Activated CD4-positive, alpha-beta T cell treated with anti-CD3 and anti-CD28 coated beads for 36 hours (primary cell): ENCODE measurements around the gene TDRD7. TPM values are rescaled to one million over a fixed set of nuclear protein-coding genes. Genes with fewer than 3 reads are reported as not detected.

Source experiments
- ATAC-seq: fragments of 200-7000 bp; cut with Tn5 transposase; one replicate; pipeline ENCODE4 v1.10.0; 2021; ENCODE audit warnings: mild to moderate bottlenecking, moderate library complexity
- CTCF ChIA-PET: fragments of 350-600 bp; sonication (Branson Sonifier 250); formaldehyde crosslinking; loops from one replicate; lab custom pipeline; 2021; ENCODE audit warnings: antibody characterized with exemption; lab: Charles Lee
- POLR2A ChIA-PET: fragments of 350-600 bp; sonication (Branson Sonifier 250); formaldehyde crosslinking; loops from one replicate; lab custom pipeline; 2021; ENCODE audit warnings: antibody characterized with exemption, inconsistent platforms; lab: Charles Lee
- DNase-seq: peaks from one replicate; pipeline ENCODE4 v3.0.0-alpha.2; 2020
- H3K27ac Mint-ChIP-seq: one replicate; pipeline ENCODE4 v1.8.0; 2021; ENCODE audit warnings: mixed read lengths
- H3K27me3 Mint-ChIP-seq: one replicate; pipeline ENCODE4 v1.8.0; 2021; ENCODE audit warnings: mixed read lengths
- H3K36me3 Mint-ChIP-seq: one replicate; pipeline ENCODE4 v1.8.0; 2021; ENCODE audit warnings: low read depth, mixed read lengths
- H3K4me1 Mint-ChIP-seq: one replicate; pipeline ENCODE4 v1.8.0; 2021; ENCODE audit warnings: mixed read lengths
- H3K4me3 Mint-ChIP-seq: one replicate; pipeline ENCODE4 v1.8.0; 2021; ENCODE audit warnings: mild to moderate bottlenecking, moderate library complexity, mixed read lengths
- H3K9me3 Mint-ChIP-seq: one replicate; pipeline ENCODE4 v1.8.0; 2021; ENCODE audit warnings: low read depth, mixed read lengths
- intact Hi-C, 2 experiments: fragments of 100-400 bp; cut with DNase I in 1 of 2; cut with micrococcal nuclease in 1 of 2; formaldehyde crosslinking; loops; one replicate each; pipeline versions ENCODE4 v1.14.2 to v1.15.1; 2022 to 2024; cut with DNase I, micrococcal nuclease
- total RNA-seq, 2 experiments: library from RNA; stranded (reverse); gene quantifications; one replicate each; pipeline ENCODE4 v1.2.3, GENCODE V29; 2021

Gene TDRD7
- total RNA-seq, 2 experiments from 2014 or later, result 9.3 TPM

DNA sequence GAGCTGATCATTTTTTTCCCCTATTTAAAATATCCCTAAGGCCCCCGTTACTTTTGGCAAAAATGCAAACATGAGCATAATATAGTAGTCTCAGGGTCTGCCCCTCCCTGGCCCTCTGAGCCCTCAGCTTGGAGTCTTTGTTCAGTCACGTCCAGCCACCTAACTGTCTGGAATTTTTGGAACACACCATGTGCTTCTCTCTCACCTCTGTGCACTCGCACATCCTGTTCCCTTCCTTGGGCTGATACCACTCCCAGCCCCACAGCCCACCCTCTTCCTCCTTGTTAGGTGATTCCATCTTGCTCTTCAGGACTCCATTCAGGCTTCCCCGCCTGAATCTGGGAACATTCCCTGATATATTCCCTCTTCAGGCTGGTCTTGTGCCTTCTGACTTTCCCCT is 16.0 kb downstream of the TDRD7 start:
- no peak for ATAC-seq
- POLR2A ChIA-PET, result no interaction called here

DNA sequence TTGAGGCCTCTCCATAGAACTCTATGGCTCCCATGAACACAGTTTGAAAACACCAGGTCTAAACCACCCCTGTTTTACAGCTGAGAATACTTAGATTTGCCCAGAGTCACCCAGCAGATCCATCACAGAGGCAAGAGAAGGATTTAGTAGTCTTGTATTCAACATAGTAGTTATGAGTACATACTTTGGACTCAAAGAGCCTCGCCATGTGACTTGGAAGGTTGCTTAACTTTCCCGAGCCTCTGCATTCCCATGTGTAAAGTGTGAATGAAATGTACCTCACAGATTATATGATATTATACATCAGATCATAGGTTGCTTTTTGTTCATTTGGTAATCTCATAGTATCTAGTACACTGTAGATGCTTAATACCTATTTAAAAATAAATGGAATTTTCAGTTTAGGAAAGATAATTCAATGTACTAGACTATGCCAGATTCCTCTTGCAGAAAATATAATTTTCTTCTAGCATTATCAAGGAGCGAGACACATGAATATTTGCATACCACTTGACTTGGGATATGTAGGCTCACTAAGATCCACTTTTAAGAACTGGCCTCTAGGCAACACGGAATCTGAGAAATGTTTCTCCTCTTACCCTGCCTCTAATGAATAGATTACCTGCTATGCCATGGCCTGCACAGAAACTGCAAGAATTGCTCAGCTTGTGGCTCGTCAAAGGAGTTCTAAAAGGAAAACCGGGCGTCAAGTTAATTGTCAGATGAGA is 18.6 kb downstream of the TDRD7 start:
- Mint-ChIP-seq H3K9me3 (no peaks in the 10 kb centered on the region), H3K36me3 (peaks cover 16% of the 10 kb centered on the region), H3K27me3 (no peaks in the 10 kb centered on the region), H3K4me3 (no peak overlapping the region), H3K4me1 (peaks cover 4% of the 10 kb centered on the region), H3K27ac (no peak overlapping the region)
- ChIA-PET POLR2A (no interaction called here), CTCF (interaction anchor here (0.7 to 1.7 kb wide), 3 partner anchors 9 to 18 kb away, joined by 3 to 4 read pairs (median 3); no protein-coding TSS in a partner anchor)
- DNase-seq (no peak), ATAC-seq (no peak)
- intact Hi-C loops, result no loop called here

More for the DNA sequence above, 16.0 kb downstream of the TDRD7 start:
- Mint-ChIP-seq H3K9me3 (peaks cover 5% of the 10 kb centered on the region), H3K27me3 (no peaks in the 10 kb centered on the region), H3K36me3 (peaks cover 14% of the 10 kb centered on the region), H3K27ac (no peak overlapping the region), H3K4me1 (peaks cover 4% of the 10 kb centered on the region), H3K4me3 (no peak overlapping the region)
- CTCF ChIA-PET, result interaction anchor here (1.0 kb wide), 1 partner anchor 13 kb away, joined by 4 read pairs; no protein-coding TSS in a partner anchor
- intact Hi-C loops, result no loop called here
- no peak for DNase-seq

- CTCF ChIA-PET, result interaction anchor here (0.7 to 1.7 kb wide), 3 partner anchors 9 to 19 kb away, joined by 3 to 4 read pairs (median 3); no protein-coding TSS in a partner anchor
- Mint-ChIP-seq H3K27me3 (no peaks in the 10 kb centered on the region), H3K4me3 (no peak overlapping the region), H3K4me1 (peaks cover 4% of the 10 kb centered on the region), H3K9me3 (no peaks in the 10 kb centered on the region), H3K27ac (no peak overlapping the region), H3K36me3 (peaks cover 16% of the 10 kb centered on the region)
- DNase-seq (no peak), ATAC-seq (no peak)
- intact Hi-C loops, result no loop called here
- POLR2A ChIA-PET, result no interaction called here
These were observed 19.1 kb downstream of the TDRD7 start for GRCh38 chr9:97431044-97431441.

GRCh38 chr9:97431549-97432143 is 19.8 kb downstream of the TDRD7 start:
- ATAC-seq, result peak; percentile 30

DNA sequence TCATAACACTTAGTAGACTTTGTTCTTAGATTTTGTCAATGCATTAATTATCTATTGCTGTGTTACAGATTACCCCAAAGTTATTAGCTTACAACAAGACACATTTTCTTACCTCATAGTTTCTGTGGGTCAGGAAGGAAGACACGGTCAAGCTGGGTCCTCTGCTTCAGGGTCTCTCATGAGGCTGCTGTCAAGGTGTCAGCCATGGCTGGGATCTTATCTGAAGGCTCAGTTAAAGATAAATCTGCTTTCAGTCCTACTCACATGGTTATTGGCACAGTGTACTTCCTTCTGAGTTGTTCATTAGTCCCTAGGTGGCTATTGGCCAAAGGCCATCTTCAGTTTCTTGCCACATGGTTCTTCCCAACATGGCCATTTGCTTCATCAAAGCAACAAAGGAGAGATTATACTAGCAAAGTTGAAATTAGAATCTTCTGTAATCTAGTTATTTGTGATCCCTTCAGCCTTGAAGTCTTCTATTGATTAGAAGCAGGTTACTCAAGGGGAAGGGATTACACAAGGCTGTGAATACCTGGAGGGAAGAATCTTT is 25.2 kb downstream of the TDRD7 start:
- Mint-ChIP-seq H3K27me3 (no peaks in the 10 kb centered on the region), H3K27ac (no peak overlapping the region), H3K4me1 (no peaks in the 10 kb centered on the region), H3K9me3 (no peaks in the 10 kb centered on the region), H3K4me3 (no peak overlapping the region), H3K36me3 (peaks cover 9% of the 10 kb centered on the region)
- ATAC-seq (no peak), DNase-seq (no peak)
- ChIA-PET CTCF (interaction anchor here (0.5 to 1.5 kb wide), 5 partner anchors 14 to 1275 kb away, joined by 3 to 5 read pairs (median 3); no protein-coding TSS in a partner anchor), POLR2A (no interaction called here)
- intact Hi-C loops, result loop anchor here in 1 of 2 experiments (5.0 kb wide), 1 partner anchor 50 kb away; no protein-coding TSS in a partner anchor

More at GRCh38 chr9:97431549-97432143, 19.8 kb downstream of the TDRD7 start:
- Mint-ChIP-seq H3K36me3 (peaks cover 16% of the 10 kb centered on the region), H3K27ac (no peak overlapping the region), H3K4me3 (no peak overlapping the region), H3K4me1 (peaks cover 4% of the 10 kb centered on the region), H3K9me3 (no peaks in the 10 kb centered on the region), H3K27me3 (no peaks in the 10 kb centered on the region)
- intact Hi-C loops, result no loop called here
- ChIA-PET POLR2A (interaction anchor here (0.6 kb wide), 1 partner anchor 588 kb away, joined by 3 read pairs; no protein-coding TSS in a partner anchor), CTCF (interaction anchor here (0.7 to 1.0 kb wide), 2 partner anchors 8 to 14 kb away, joined by 3 read pairs; no protein-coding TSS in a partner anchor)
- no peak for DNase-seq

DNA sequence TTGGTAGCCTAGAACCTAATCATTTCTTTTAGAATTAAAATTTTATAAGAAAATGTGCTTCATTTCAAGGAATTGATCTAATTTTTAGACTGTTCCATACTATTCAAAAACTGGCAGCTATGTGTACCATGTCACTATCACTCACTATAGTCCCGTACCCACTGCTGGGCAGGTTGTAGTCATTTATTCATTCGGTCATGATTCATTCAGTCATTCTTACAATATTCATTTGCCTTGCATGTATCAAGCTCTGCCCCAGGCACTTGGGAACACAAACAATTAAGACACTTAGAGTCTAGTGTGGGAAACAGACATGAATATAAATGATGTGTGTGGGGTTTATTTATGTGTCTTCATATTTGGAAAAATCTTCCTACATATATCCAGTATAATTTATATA is 26.4 kb downstream of the TDRD7 start:
- ATAC-seq, result no peak
- Mint-ChIP-seq H3K27ac (no peak overlapping the region), H3K27me3 (no peaks in the 10 kb centered on the region), H3K4me1 (no peaks in the 10 kb centered on the region), H3K9me3 (no peaks in the 10 kb centered on the region), H3K36me3 (peaks cover 9% of the 10 kb centered on the region), H3K4me3 (no peak overlapping the region)
- ChIA-PET CTCF (interaction anchor here (1.5 kb wide), 1 partner anchor 13 kb away, joined by 4 read pairs; no protein-coding TSS in a partner anchor), POLR2A (no interaction called here)
- intact Hi-C loops, result loop anchor here in 1 of 2 experiments (5.0 kb wide), 1 partner anchor 49 kb away; no protein-coding TSS in a partner anchor
- no peak for DNase-seq

DNA sequence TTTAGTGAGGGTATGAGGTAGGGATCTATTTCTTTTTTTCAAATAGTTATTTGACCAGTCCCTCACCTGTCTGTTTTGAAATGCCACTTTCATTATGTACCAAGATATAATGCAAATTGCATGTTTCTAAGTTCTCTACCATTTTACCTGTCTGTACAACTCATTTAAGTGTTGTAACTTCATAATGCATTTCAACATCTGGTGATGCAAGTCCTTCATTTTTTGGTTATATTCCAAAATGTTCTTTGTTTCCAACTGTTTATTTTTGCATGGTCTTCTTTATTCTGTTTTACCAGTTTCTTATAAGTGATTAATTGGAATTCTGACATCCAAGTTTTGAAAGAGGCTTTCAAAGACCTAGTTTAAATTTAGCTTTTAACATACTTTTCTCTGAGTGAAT is 26.8 kb downstream of the TDRD7 start:
- POLR2A ChIA-PET, result no interaction called here
- no peak for ATAC-seq
- no peak for DNase-seq
- Mint-ChIP-seq H3K27me3 (no peaks in the 10 kb centered on the region), H3K4me3 (no peak overlapping the region), H3K4me1 (no peaks in the 10 kb centered on the region), H3K36me3 (peaks cover 6% of the 10 kb centered on the region), H3K9me3 (no peaks in the 10 kb centered on the region), H3K27ac (no peak overlapping the region)
- intact Hi-C loops, result loop anchor here in 1 of 2 experiments (5.0 kb wide), 1 partner anchor 49 kb away; no protein-coding TSS in a partner anchor
- CTCF ChIA-PET, result no interaction called here

DNA sequence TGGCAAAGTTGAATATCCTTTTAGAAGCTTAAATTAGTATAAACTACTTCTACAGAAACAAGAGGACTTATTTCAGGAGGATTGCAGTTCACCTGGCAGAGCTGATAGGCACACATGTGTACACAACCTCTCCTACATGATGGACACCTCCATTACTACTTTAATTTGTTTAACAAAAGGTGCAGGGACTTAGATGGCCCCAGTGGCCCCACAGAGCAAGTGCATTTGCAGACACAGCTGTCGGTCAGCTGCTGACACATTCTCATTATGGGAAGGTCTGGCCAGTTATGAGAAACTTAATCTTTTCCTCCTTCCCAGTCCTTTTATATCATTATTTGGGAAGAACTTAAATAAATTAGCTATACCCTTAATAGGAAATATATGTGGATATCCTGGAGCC is 28.3 kb downstream of the TDRD7 start:
- peaks cover 6% of the 10 kb centered on the region for H3K36me3 Mint-ChIP-seq
- POLR2A ChIA-PET, result no interaction called here
- ATAC-seq (no peak), DNase-seq (no peak)
- H3K9me3 Mint-ChIP-seq, result no peaks in the 10 kb centered on the region
- no peak overlapping the region for H3K4me3 Mint-ChIP-seq
- intact Hi-C loops, result no loop called here
- no peaks in the 10 kb centered on the region for H3K4me1 Mint-ChIP-seq
- H3K27me3 Mint-ChIP-seq, result no peaks in the 10 kb centered on the region
- CTCF ChIA-PET, result interaction anchor here (0.7 to 2.2 kb wide), 5 partner anchors 9 to 584 kb away, joined by 3 to 7 read pairs (median 4); no protein-coding TSS in a partner anchor
- H3K27ac Mint-ChIP-seq, result no peak overlapping the region

- no peak overlapping the region for H3K4me3 Mint-ChIP-seq
- H3K27me3 Mint-ChIP-seq, result no peaks in the 10 kb centered on the region
- POLR2A ChIA-PET, result no interaction called here
- no peak overlapping the region for H3K27ac Mint-ChIP-seq
- intact Hi-C loops, result no loop called here
- CTCF ChIA-PET, result interaction anchor here (2.2 kb wide), 1 partner anchor 173 kb away, joined by 7 read pairs; no protein-coding TSS in a partner anchor
- no peaks in the 10 kb centered on the region for H3K4me1 Mint-ChIP-seq
- H3K36me3 Mint-ChIP-seq, result peaks cover 6% of the 10 kb centered on the region
- DNase-seq (no peak), ATAC-seq (no peak)
- H3K9me3 Mint-ChIP-seq, result no peaks in the 10 kb centered on the region
These were observed 29.8 kb downstream of the TDRD7 start for GRCh38 chr9:97441729-97442128.

- H3K27me3 Mint-ChIP-seq, result no peaks in the 10 kb centered on the region
- CTCF ChIA-PET, result interaction anchor here (0.8 kb wide), 1 partner anchor 168 kb away, joined by 3 read pairs; no protein-coding TSS in a partner anchor
- POLR2A ChIA-PET, result no interaction called here
- H3K4me3 Mint-ChIP-seq, result no peak overlapping the region
- H3K27ac Mint-ChIP-seq, result no peak overlapping the region
- peaks cover 9% of the 10 kb centered on the region for H3K36me3 Mint-ChIP-seq
- no peaks in the 10 kb centered on the region for H3K4me1 Mint-ChIP-seq
- no peak for DNase-seq
- ATAC-seq, result no peak
- intact Hi-C loops, result no loop called here
- H3K9me3 Mint-ChIP-seq, result no peaks in the 10 kb centered on the region
These were observed 33.3 kb downstream of the TDRD7 start for GRCh38 chr9:97445119-97445701.

DNA sequence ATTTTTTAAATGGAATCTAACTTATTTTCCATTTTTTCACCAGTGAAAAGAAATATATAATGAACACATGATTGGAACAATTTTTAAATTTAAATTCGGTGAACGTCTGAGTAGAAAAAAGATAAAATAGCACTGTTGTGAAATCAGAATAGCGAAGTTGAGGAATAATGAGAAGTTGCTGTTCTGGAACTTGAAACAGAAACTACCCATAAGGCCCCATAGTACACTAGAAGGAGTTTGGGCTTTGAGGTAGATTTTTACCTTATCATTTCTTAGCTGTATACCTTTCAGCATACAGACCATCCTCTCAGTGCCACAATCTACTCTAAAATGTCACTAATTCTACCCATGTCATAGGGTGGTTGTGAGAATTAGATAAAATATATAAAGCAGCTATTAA is 35.1 kb downstream of the TDRD7 start:
- Mint-ChIP-seq H3K27me3 (no peaks in the 10 kb centered on the region), H3K27ac (no peak overlapping the region), H3K4me1 (no peaks in the 10 kb centered on the region), H3K4me3 (no peak overlapping the region), H3K9me3 (no peaks in the 10 kb centered on the region), H3K36me3 (peaks cover 6% of the 10 kb centered on the region)
- POLR2A ChIA-PET, result no interaction called here
- no peak for DNase-seq
- ATAC-seq, result no peak
- CTCF ChIA-PET, result interaction anchor here (0.6 to 0.7 kb wide), 2 partner anchors 8 to 23 kb away, joined by 3 read pairs; no protein-coding TSS in a partner anchor
- intact Hi-C loops, result no loop called here
